ENCODE data around the gene BEST4. TPM values are rescaled to one million over a fixed set of nuclear protein-coding genes. Genes with fewer than 3 reads are reported as not detected.

BEST4 gene
- total RNA-seq, 2 donors from 2014 or later, result 26.0 to 58.9 TPM

DNA sequence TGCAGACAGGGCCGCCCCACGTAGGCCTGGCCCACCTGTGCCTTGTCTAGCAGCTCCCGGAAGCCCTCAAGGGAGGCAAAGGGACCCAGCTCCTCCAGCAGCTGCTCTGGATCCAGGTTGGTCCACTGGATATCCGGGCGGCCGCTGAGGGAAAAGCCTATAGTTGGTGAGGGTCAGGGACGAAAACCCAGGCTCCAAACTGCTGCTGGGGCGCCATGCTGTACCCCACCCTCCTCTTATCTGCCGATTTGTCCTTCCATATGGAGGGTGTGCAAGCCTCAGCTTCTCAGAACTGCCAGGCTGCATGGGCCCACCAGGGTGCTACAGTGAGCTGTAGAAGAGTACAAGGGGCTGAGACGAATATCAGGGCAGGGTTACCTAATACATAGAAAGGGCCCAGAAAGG, 42.9 kb upstream of the BEST4 start:
- Histone ChIP-seq H3K4me1 (no peaks in the 10 kb centered on the region), H3K27ac (no peak overlapping the region), H3K27me3 (no peaks in the 10 kb centered on the region), H3K9ac (ENCODE audit: low read depth in 2 of 2, low read length in 2 of 2) (no peak overlapping the region), H3K4me3 (no peak overlapping the region), H3K36me3 (no peaks in the 10 kb centered on the region), H3K9me3 (no peaks in the 10 kb centered on the region)
- intact Hi-C loops (cut with DNase I), result loop anchor here (5.0 to 10.0 kb wide), 2 partner anchors 39 to 474 kb away; no protein-coding TSS in a partner anchor
- TF ChIP-seq CTCF (IDR thresholded peaks at IDR 0.05), result no peak
- DNase-seq, result no peak

DNA sequence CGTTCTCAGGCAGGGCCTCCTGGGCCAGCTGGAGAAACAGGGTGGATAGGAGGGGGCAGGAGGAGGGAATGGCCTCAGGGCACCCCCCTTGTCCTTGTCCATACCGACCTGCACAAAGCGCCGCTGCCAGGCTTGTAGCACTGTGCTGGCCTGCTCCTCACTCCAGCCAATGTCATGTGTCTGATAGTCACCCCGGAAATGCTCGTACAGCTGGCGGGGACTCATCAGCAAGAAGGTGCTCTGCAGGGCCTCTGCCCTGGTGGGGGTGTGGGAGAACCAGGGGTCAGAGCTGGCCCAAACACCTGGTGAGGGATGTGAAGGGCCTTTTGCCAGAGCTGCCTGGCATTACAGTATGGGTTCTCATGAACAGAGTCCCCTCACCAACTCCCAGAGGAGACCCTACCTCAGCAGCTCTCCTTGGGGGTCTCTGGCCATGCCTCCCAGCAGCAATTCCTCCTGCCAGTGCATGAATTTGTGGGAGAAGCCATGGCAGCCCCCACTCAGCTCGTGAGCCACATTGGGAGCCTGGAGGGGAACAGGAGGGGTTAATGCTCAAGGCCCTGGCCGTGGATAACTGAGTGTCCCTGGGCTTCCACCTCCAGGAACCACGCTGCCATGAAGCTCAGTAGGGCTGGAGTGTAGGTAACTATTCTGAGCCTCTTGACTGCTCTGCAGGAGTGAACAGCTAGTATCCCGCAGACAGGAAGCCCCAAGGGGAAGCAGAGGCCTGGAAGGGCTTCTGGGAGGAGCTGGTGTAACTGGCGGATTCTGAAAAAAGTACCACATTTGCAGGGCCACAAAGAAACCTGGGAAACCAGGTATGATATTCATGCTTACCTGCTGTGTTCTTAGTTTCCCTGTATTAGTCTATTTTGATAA, 41.8 kb upstream of the BEST4 start:
- no peak overlapping the region for H3K4me3 ChIP-seq
- TF ChIP-seq CTCF (IDR thresholded peaks at IDR 0.05), result no peak
- H3K36me3 ChIP-seq, result no peaks in the 10 kb centered on the region
- no peaks in the 10 kb centered on the region for H3K27me3 ChIP-seq
- no peak for DNase-seq
- no peaks in the 10 kb centered on the region for H3K4me1 ChIP-seq
- intact Hi-C loops (cut with DNase I), result loop anchor here (5.0 to 10.0 kb wide), 2 partner anchors 37 to 475 kb away; no protein-coding TSS in a partner anchor
- no peak overlapping the region for H3K9ac ChIP-seq (ENCODE audit: low read depth in 2 of 2, low read length in 2 of 2)
- H3K9me3 ChIP-seq, result no peaks in the 10 kb centered on the region
- no peak overlapping the region for H3K27ac ChIP-seq

DNA sequence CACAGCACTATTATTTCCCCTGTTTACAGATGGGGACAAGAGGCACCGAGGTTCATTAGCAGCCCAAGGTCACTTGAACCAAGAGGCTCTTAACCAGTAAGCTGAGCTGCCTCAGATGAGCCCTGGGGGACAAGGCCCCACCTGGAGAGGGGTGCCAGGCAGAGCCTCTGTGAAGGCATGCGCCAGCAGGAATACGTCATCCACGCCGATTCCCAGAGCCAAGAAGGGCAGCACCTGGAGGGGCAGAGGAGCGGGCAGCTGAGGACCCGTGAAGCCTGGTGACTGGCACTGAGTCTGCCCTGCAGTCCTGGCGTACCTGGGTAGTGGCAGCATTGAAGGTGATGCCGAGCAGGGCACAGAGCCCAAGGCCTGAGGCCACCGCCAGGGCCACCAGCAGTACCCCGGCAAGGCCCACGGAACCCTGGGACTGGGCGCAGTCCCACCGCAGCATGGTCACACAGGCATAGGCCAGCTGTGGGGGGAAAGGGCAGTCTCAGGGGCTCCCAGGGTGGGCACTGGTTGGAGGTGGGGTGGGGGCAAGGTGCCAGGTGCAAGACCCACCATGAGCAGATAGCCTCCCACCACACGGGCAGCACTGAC, 41.0 kb upstream of the BEST4 start:
- Histone ChIP-seq H3K36me3 (no peaks in the 10 kb centered on the region), H3K4me3 (no peak overlapping the region), H3K27ac (no peak overlapping the region), H3K9ac (ENCODE audit: low read depth in 2 of 2, low read length in 2 of 2) (no peak overlapping the region), H3K4me1 (no peaks in the 10 kb centered on the region), H3K27me3 (no peaks in the 10 kb centered on the region), H3K9me3 (no peaks in the 10 kb centered on the region)
- intact Hi-C loops (cut with DNase I), result no loop called here
- TF ChIP-seq CTCF (IDR thresholded peaks at IDR 0.05), result no peak
- DNase-seq, result no peak

DNA sequence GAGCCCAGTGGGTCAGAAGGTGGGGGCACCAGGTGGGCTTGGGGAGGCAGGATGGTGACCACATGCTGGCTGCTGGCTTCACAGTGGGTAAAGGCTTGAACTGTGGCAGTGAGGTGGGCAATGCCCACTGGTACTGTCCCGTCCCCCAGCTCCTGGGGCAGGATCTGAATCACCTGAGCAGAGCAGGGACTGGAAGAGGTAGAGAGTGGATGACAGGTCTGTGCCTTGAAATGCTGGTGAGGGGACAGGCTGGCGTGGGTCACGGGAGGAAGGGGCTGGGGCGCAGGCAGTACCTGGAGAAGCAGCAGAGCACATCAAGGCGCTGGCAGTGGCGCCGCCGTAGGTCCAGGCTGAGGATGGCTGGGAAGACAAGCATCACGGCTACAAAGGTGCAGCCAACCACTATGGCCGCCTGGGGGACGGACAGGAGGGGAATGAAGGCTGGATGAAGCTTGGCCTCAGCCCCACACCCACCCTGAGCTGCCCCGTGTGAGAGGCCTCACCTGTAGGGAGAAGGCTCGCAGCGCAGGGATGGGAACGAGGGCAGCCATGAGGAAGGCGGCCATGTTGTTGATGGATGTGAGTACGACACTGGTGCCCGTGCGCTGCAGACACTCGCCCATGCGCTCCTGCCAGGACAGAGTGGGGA, 40.2 kb upstream of the BEST4 start:
- H3K4me3 ChIP-seq, result no peak overlapping the region
- H3K27ac ChIP-seq, result no peak overlapping the region
- no peaks in the 10 kb centered on the region for H3K9me3 ChIP-seq
- intact Hi-C loops (cut with DNase I), result no loop called here
- TF ChIP-seq CTCF (IDR thresholded peaks at IDR 0.05), result no peak
- no peak for DNase-seq
- no peaks in the 10 kb centered on the region for H3K4me1 ChIP-seq
- no peaks in the 10 kb centered on the region for H3K36me3 ChIP-seq
- no peaks in the 10 kb centered on the region for H3K27me3 ChIP-seq
- no peak overlapping the region for H3K9ac ChIP-seq (ENCODE audit: low read depth in 2 of 2, low read length in 2 of 2)

- intact Hi-C loops (cut with DNase I), result no loop called here
- no peak for TF ChIP-seq CTCF (IDR thresholded peaks at IDR 0.05)
- no peak overlapping the region for H3K27ac ChIP-seq
Measured at GRCh38 chr1:44827197-44828002, 39.4 kb upstream of the BEST4 start.

More at GRCh38 chr1:44827197-44828002, 39.4 kb upstream of the BEST4 start:
- H3K36me3 ChIP-seq, result no peaks in the 10 kb centered on the region
- H3K9me3 ChIP-seq, result no peaks in the 10 kb centered on the region
- no peak overlapping the region for H3K9ac ChIP-seq (ENCODE audit: low read depth in 2 of 2, low read length in 2 of 2)
- DNase-seq, result no peak
- no peak overlapping the region for H3K4me3 ChIP-seq
- H3K27me3 ChIP-seq, result no peaks in the 10 kb centered on the region
- H3K4me1 ChIP-seq, result no peaks in the 10 kb centered on the region
